ENCODE data around the gene EID2B.
A peak's percentile ranks its signal among the peaks of the same experiment; 100 is the strongest.

DNA sequence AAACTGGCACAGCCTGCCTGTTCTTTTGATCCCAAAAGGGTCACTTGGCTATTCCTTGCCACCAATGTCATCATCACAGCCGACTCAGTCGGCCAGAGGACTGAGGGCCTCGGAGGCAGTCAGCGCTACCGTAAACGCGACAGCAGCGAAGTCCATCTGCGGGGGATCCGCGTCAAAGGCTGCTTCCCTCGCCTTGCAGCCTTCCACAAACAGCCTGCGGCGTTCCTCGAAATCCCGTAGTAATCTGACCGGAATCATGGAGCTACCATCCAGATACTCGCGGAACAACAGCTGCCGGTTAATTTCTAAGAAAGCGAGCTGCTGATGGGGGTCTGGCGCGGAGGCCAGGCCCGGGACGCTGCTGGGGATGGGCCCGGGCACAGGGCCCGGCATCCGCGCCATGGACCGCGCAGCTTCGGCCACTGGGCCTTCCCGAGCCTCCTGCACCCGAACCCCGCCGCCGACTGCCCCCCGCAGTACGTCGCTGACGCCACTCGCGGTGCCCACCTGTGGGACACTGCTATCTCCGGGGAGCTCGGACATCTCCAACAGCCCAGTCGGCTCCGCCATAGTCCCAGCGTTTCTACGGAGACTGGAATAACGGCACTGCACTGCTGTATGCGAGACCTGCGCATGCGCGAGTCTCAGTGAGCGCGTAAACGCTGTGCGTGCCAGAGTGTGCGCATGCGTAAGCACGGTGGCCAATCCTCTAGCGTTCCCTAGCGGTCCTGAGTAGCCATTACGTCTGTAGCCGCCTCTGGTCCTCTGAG is at the start of gene EID2B:
- TF ChIP-seq TAF1 (IDR thresholded peaks at IDR 0.05; ENCODE audit: low read depth, low read length): no peak
- TF ChIP-seq POLR2AphosphoS5 (IDR thresholded peaks at IDR 0.05; ENCODE audit: low read depth, low read length): 0 out of 2 replicates have a peak, but pooled peaks have one; percentile 56
- TF ChIP-seq POLR2A (IDR thresholded peaks at IDR 0.05; ENCODE audit: low read depth, low read length): peak; percentile 68
- no peak for TF ChIP-seq PAX5 (IDR thresholded peaks at IDR 0.05; ENCODE audit: insufficient read depth, low read length, severe bottlenecking)
- peak; percentile 35; the same call in 1 of the 2 replicates for TF ChIP-seq POU2F2 (IDR thresholded peaks at IDR 0.05; ENCODE audit: low read depth, low read length)
- no peak for TF ChIP-seq SPI1 (IDR thresholded peaks at IDR 0.05; ENCODE audit: low read depth, low read length)
